GM21381 (cell line): ENCODE measurements around the gene RNF13.
"Not testable (repeated sequence)": the region's sequence is repeated elsewhere in the genome, so short reads cannot be mapped to it uniquely, and the experiment has no call there.

ENCODE experiments used
- ATAC-seq: cut with Tn5 transposase; IDR thresholded peaks from one replicate; pipeline ENCODE4 v1.9.1; 2021; ENCODE audit warnings: mild to moderate bottlenecking, moderate library complexity; ENCODE audit not compliant: unreplicated experiment

The RNF13 gene

GRCh38 chr3:149838491-149838890 lies 25.5 kb downstream of the RNF13 start:
- ATAC-seq, result not testable (repeated sequence)

- not testable (repeated sequence) for ATAC-seq
These were observed 26.5 kb downstream of the RNF13 start for GRCh38 chr3:149839469-149839868.

GRCh38 chr3:149839896-149840295 lies 26.9 kb downstream of the RNF13 start:
- ATAC-seq, result no peak

GRCh38 chr3:149843502-149843901 lies 30.5 kb downstream of the RNF13 start:
- no peak for ATAC-seq

- ATAC-seq, result no peak
These were observed 31.1 kb downstream of the RNF13 start for GRCh38 chr3:149844091-149844490.

- ATAC-seq, result no peak
These were observed 32.7 kb downstream of the RNF13 start for GRCh38 chr3:149845570-149846244.

GRCh38 chr3:149848238-149848637 lies 35.2 kb downstream of the RNF13 start:
- ATAC-seq, result no peak

GRCh38 chr3:149848688-149849087 lies 35.7 kb downstream of the RNF13 start:
- ATAC-seq, result no peak

GRCh38 chr3:149850787-149851584 lies 38.0 kb downstream of the RNF13 start:
- ATAC-seq, result no peak

GRCh38 chr3:149858911-149859310 lies 45.9 kb downstream of the RNF13 start:
- ATAC-seq, result no peak

GRCh38 chr3:149860881-149861280 lies 47.9 kb downstream of the RNF13 start:
- no peak for ATAC-seq

- no peak for ATAC-seq
These were observed 54.5 kb downstream of the RNF13 start for GRCh38 chr3:149867563-149867962.

GRCh38 chr3:149871855-149872254 lies 58.8 kb downstream of the RNF13 start:
- no peak for ATAC-seq

- no peak for ATAC-seq
These were observed 59.6 kb downstream of the RNF13 start for GRCh38 chr3:149872589-149872988.

GRCh38 chr3:149877668-149878067 lies 64.7 kb downstream of the RNF13 start:
- ATAC-seq, result no peak

- peak; percentile 47 for ATAC-seq
These were observed 66.9 kb downstream of the RNF13 start for GRCh38 chr3:149879872-149880271.

- no peak for ATAC-seq
These were observed 68.9 kb downstream of the RNF13 start for GRCh38 chr3:149881879-149882278.

- ATAC-seq, result no peak
These were observed 70.1 kb downstream of the RNF13 start for GRCh38 chr3:149883134-149883533.

- not testable (repeated sequence) for ATAC-seq
These were observed 70.8 kb downstream of the RNF13 start for GRCh38 chr3:149883860-149884259.

- ATAC-seq, result peak; percentile 52
These were observed 71.8 kb downstream of the RNF13 start for GRCh38 chr3:149884848-149885247.

GRCh38 chr3:149886957-149887356 lies 73.9 kb downstream of the RNF13 start:
- no peak for ATAC-seq

- no peak for ATAC-seq
These were observed 78.6 kb downstream of the RNF13 start for GRCh38 chr3:149891621-149892020.
